ENCODE data around the gene TRIP13.
"Not testable (repeated sequence)": the region's sequence is repeated elsewhere in the genome, so short reads cannot be mapped to it uniquely, and the experiment has no call there.

The TRIP13 gene

GRCh38 chr5:934381-934967, 41.8 kb downstream of the TRIP13 start:
- H3K4me3 ChIP-seq (ENCODE audit: low read depth, low read length): not testable (repeated sequence)

DNA sequence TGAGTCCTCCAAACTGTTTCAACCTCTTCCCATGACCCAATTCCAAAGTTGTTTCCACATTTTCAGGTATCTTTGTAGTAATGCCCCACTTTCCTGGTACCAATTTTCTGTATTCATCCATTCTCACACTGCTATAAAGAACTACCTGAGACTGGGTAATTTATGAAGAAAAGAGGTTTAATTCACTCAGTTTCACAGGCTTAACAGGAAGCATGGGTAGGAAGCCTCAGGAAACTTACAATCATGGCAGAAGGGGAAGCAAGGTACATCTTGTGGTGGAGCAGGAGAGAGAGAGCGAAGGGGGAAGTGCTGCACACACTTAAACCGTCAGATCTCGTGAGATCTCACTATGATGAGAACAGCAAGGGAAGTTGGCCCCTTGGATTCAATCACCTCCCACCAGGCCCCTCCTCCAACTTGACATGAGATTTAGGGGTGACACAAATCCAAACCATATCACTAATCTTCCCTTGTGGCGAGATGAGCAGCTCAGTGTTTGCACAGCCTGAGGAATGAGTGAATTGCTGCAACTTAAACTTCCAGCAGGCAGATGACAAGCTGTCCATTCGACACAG, 42.9 kb downstream of the TRIP13 start:
- H3K4me3 ChIP-seq (ENCODE audit: low read depth, low read length): no peak overlapping the region

GRCh38 chr5:936149-937144, 43.8 kb downstream of the TRIP13 start:
- no peak overlapping the region for H3K4me3 ChIP-seq (ENCODE audit: low read depth, low read length)

DNA sequence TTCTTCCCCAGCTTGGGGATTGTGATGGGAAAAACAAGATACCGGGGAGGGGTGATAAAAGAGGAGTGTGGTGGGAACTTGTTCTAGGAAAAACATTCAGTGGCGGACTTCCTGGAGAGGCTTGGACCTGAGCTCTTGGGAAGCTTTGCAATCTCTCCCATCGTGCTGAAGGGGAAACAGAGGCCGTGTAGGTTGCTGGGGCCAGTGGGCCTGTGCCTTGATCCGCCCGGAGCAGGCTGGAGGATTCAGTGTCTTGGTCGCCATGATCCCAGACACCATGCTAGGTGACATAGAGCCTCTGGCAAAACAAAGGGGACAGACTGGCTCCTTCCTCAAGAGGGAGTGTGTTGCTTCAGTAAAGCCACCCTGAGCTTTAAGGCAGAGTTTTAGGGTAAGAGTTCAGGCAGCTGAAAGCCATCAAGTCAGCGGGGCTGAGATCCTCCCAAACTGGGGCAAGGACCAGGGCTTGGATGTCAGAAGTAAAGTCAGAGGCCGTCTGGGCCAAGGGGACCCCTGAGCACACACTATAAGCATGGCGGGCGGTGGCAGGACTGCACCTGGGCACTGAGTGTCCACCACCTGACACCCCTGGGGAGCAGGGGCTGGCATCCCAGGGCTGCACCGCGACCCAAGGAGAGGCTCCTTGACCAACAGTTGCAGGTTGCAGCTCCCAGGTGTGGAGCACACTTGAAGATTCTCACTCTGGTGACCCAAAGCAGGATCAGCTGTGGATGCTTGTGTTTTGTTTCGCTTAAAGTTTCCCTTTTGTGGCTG, 44.7 kb downstream of the TRIP13 start:
- H3K4me3 ChIP-seq (ENCODE audit: low read depth, low read length): no peak overlapping the region

DNA sequence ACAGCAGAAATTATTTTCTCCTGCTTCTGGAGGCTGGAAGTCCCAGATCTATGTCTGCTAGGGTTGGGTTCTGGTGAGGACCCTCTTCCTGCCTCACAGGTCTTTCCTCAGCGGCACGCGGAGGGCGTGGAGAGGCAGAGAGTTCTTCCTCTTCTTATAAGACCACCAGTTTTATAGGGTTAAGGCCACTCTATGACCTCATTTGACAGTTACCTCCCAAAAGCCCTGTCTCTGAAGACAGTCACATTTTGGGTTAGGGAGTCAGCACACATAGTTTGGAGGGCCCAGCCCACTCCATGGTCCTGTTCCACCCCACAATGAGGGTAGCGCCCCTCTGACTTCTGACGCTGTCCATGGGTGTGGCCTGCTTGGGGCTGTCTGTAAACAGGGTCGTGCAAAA, 46.7 kb downstream of the TRIP13 start:
- no peak overlapping the region for H3K4me3 ChIP-seq (ENCODE audit: low read depth, low read length)

GRCh38 chr5:940741-941140, 48.1 kb downstream of the TRIP13 start:
- not testable (repeated sequence) for H3K4me3 ChIP-seq (ENCODE audit: low read depth, low read length)

GRCh38 chr5:943201-943917, 50.7 kb downstream of the TRIP13 start:
- H3K4me3 ChIP-seq (ENCODE audit: low read depth, low read length): no peak overlapping the region

GRCh38 chr5:943918-944620, 51.4 kb downstream of the TRIP13 start:
- no peak overlapping the region for H3K4me3 ChIP-seq (ENCODE audit: low read depth, low read length)

DNA sequence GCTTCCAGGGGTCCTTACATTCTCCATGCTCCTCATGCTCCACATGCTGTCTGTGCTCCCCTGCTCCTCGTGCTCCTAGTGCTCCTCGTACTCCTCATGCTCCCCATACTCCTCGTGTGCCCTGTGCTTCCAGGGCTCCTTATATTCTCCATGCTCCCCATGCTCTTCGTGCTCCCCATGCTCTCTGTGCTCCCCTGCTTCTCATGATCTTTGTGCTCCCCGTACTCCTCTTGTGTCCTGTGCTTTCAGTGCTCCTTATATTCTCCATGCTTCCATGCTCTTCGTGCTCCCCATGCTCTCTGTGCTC, 51.9 kb downstream of the TRIP13 start:
- H3K4me3 ChIP-seq (ENCODE audit: low read depth, low read length): no peak overlapping the region

GRCh38 chr5:944992-945685, 52.5 kb downstream of the TRIP13 start:
- H3K4me3 ChIP-seq (ENCODE audit: low read depth, low read length): no peak overlapping the region

DNA sequence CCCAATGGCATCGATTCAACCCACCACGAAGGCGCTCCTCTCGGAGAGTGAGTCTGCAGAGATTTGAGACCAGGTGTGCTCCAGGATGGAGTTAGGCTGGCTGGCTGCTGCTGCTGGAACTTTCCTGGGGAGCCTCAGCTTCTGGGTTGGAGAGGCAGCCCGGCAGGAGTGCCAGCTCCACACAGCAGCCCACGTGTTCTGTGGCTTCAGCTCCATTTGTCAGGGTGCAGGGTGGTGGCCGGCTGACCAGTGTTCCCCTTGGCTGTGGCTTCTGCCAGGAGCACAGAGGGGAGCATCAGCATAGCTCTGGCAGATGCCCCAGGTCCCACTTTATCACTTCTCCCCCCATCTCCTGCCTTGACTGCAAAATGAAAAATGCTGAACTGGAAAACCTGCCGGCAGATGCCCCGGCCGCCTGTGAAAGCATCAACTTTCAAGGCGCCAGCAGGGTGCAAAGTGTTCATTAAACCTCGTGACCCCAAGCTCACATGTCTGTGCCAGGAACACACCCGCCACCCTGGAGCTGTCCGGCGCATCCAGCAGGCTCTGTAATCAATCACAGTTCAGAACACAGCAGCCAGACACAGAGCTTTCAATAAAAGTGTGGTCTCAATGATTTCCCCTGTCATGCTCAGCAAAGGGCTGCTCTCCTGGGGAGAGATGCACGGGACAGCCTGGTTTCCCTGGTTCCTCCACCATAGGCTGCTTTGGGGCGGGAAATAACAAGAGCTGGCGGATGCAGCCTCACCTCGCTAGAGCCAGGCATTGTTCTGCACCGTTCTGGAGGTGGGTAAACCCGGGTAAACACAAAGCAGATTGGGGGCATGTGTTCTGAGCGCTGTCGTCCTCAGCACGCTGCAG, 53.2 kb downstream of the TRIP13 start:
- H3K4me3 ChIP-seq (ENCODE audit: low read depth, low read length): no peak overlapping the region

DNA sequence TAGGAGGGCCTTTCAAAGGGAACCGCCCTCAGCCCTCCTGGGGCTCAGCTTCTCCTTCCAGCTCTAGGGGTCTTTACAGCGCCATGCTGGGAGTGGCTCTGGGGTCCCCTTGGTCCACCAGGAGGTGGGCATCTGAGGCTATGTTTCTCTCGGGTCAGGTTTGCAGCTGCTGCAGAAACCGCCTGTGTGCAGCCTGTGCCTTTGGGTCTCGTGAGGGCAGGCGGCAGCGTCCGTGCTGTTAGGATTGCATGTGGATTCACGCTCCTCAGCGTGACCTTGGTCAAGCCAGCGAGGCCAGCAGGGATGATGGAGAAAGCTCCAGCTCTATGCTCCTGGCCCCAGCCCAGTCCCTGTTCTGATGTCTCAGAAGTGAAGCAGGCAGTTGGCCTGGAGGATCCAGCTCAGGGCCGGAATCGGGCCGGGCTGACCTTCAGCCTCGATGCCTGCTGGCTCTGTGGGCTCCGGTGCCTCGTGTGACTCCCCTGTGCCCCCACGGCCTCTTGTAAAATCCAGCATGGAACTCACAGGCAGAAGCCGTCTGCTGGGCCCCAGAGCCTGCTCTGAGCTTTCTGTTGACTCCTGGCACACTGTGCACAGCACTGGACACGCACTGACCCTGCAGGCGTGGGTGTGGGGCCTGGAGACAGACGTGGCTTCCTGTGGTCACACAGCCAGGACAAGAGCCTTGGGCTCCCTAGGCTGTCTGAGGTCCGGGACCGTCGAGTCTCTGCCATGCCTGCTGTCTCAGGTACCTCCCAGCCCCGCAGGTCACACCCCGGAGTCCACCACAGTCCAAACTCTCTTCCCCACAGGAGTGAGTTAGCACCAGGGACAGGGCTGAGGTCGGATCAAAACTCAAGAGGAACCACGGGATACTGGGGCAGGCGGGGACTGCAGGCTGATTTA, 54.3 kb downstream of the TRIP13 start:
- no peak overlapping the region for H3K4me3 ChIP-seq (ENCODE audit: low read depth, low read length)

- H3K4me3 ChIP-seq (ENCODE audit: low read depth, low read length): no peak overlapping the region
Observed at GRCh38 chr5:947626-948471, 55.2 kb downstream of the TRIP13 start.

- H3K4me3 ChIP-seq (ENCODE audit: low read depth, low read length): no peak overlapping the region
Observed at GRCh38 chr5:948472-949274, 56.0 kb downstream of the TRIP13 start.

DNA sequence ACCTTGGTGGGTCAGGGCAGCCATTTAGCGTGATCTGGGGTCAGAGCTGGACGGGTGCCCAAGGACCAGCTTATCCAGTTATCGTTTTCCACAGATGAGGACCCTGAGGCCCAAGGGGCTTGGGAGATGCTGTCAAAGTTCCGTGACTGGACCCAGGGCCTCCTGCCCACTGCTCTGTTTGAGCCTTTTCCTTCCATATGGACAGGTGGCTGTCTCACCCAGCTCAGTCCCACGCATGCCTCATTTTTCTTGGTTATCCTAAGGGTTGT, 56.5 kb downstream of the TRIP13 start:
- H3K4me3 ChIP-seq (ENCODE audit: low read depth, low read length): no peak overlapping the region
